ENCODE results near the gene PTPN11.
"Not testable (repeated sequence)": the region's sequence is repeated elsewhere in the genome, so short reads cannot be mapped to it uniquely, and the experiment has no call there.

PTPN11 gene

GRCh38 chr12:112425582-112426382 is 7.0 kb downstream of the PTPN11 start:
- Histone ChIP-seq H3K9me3 (ENCODE audit: control insufficient read depth, low read length) (no peaks in the 10 kb centered on the region), H3K4me1 (no peaks in the 10 kb centered on the region), H3K4me3 (ENCODE audit: low read depth, low read length) (no peak overlapping the region), H3K27ac (no peak overlapping the region), H3K9ac (no peak overlapping the region), H2AFZ (no peak overlapping the region), H3K27me3 (ENCODE audit: control insufficient read depth, insufficient read depth, low read length) (no peaks in the 10 kb centered on the region), H3K36me3 (ENCODE audit: control insufficient read depth, insufficient read depth, low read length) (no peaks in the 10 kb centered on the region), H3K79me2 (peaks cover 29% of the 10 kb centered on the region), H3K4me2 (ENCODE audit: low read length) (no peak overlapping the region)
- no peak for TF ChIP-seq CTCF (IDR thresholded peaks at IDR 0.05)

- Histone ChIP-seq H2AFZ (no peak overlapping the region), H3K9me3 (ENCODE audit: control insufficient read depth, low read length) (no peaks in the 10 kb centered on the region), H3K4me2 (ENCODE audit: low read length) (no peak overlapping the region), H3K9ac (no peak overlapping the region), H3K36me3 (ENCODE audit: control insufficient read depth, insufficient read depth, low read length) (no peaks in the 10 kb centered on the region), H3K27me3 (ENCODE audit: control insufficient read depth, insufficient read depth, low read length) (no peaks in the 10 kb centered on the region), H3K4me1 (no peaks in the 10 kb centered on the region), H3K79me2 (peaks cover 29% of the 10 kb centered on the region), H3K4me3 (ENCODE audit: low read depth, low read length) (no peak overlapping the region), H3K27ac (no peak overlapping the region)
- TF ChIP-seq CTCF (IDR thresholded peaks at IDR 0.05), result no peak
Observed at GRCh38 chr12:112427760-112428159, 9.0 kb downstream of the PTPN11 start.

GRCh38 chr12:112430929-112431328 is 12.2 kb downstream of the PTPN11 start:
- Histone ChIP-seq H3K9me3 (ENCODE audit: control insufficient read depth, low read length) (no peaks in the 10 kb centered on the region), H3K36me3 (ENCODE audit: control insufficient read depth, insufficient read depth, low read length) (no peaks in the 10 kb centered on the region), H3K4me3 (ENCODE audit: low read depth, low read length) (no peak overlapping the region), H3K4me1 (no peaks in the 10 kb centered on the region), H3K27me3 (ENCODE audit: control insufficient read depth, insufficient read depth, low read length) (no peaks in the 10 kb centered on the region), H3K27ac (no peak overlapping the region), H2AFZ (no peak overlapping the region), H3K9ac (no peak overlapping the region), H3K4me2 (ENCODE audit: low read length) (no peak overlapping the region), H3K79me2 (peaks cover 34% of the 10 kb centered on the region)
- no peak for TF ChIP-seq CTCF (IDR thresholded peaks at IDR 0.05)

GRCh38 chr12:112431965-112432364 is 13.2 kb downstream of the PTPN11 start:
- H3K27ac ChIP-seq, result no peak overlapping the region
- TF ChIP-seq CTCF (IDR thresholded peaks at IDR 0.05), result no peak
- peaks cover 30% of the 10 kb centered on the region for H3K79me2 ChIP-seq
- H3K9me3 ChIP-seq (ENCODE audit: control insufficient read depth, low read length), result no peaks in the 10 kb centered on the region
- H3K9ac ChIP-seq, result no peak overlapping the region
- no peak overlapping the region for H2AFZ ChIP-seq
- H3K4me2 ChIP-seq (ENCODE audit: low read length), result no peak overlapping the region
- H3K27me3 ChIP-seq (ENCODE audit: control insufficient read depth, insufficient read depth, low read length), result no peaks in the 10 kb centered on the region
- no peaks in the 10 kb centered on the region for H3K4me1 ChIP-seq
- no peaks in the 10 kb centered on the region for H3K36me3 ChIP-seq (ENCODE audit: control insufficient read depth, insufficient read depth, low read length)
- no peak overlapping the region for H3K4me3 ChIP-seq (ENCODE audit: low read depth, low read length)

GRCh38 chr12:112433551-112433950 is 14.8 kb downstream of the PTPN11 start:
- H3K79me2 ChIP-seq, result peaks cover 36% of the 10 kb centered on the region
- no peaks in the 10 kb centered on the region for H3K36me3 ChIP-seq (ENCODE audit: control insufficient read depth, insufficient read depth, low read length)
- H3K4me3 ChIP-seq (ENCODE audit: low read depth, low read length), result no peak overlapping the region
- no peak overlapping the region for H3K27ac ChIP-seq
- no peak overlapping the region for H2AFZ ChIP-seq
- no peak overlapping the region for H3K4me2 ChIP-seq (ENCODE audit: low read length)
- no peaks in the 10 kb centered on the region for H3K4me1 ChIP-seq
- TF ChIP-seq CTCF (IDR thresholded peaks at IDR 0.05), result no peak
- no peaks in the 10 kb centered on the region for H3K9me3 ChIP-seq (ENCODE audit: control insufficient read depth, low read length)
- no peaks in the 10 kb centered on the region for H3K27me3 ChIP-seq (ENCODE audit: control insufficient read depth, insufficient read depth, low read length)
- H3K9ac ChIP-seq, result no peak overlapping the region

GRCh38 chr12:112438645-112439044 is 19.9 kb downstream of the PTPN11 start:
- not testable (repeated sequence) for H3K4me3 ChIP-seq (ENCODE audit: low read depth, low read length); H2AFZ ChIP-seq; H3K27ac ChIP-seq; H3K4me1 ChIP-seq; H3K27me3 ChIP-seq (ENCODE audit: control insufficient read depth, insufficient read depth, low read length); H3K4me2 ChIP-seq (ENCODE audit: low read length); H3K9me3 ChIP-seq (ENCODE audit: control insufficient read depth, low read length); H3K36me3 ChIP-seq (ENCODE audit: control insufficient read depth, insufficient read depth, low read length); H3K9ac ChIP-seq
- H3K79me2 ChIP-seq, result peaks cover 28% of the 10 kb centered on the region

Data from parathyroid adenoma (tissue), 2 donors.